Neural progenitor cell (in vitro differentiated cells): ENCODE measurements around the gene TMEM234. TPM values are rescaled to one million over a fixed set of nuclear protein-coding genes. Genes with fewer than 3 reads are reported as not detected.

Experiments used
- DNase-seq: peaks from one replicate; pipeline ENCODE4 v3.0.0-alpha.2; 2016; ENCODE audit warnings: low spot score
- H2AFZ ChIP-seq: fragments of 200-600 bp; sonication (generic); replicated peaks from 2 replicates; pipeline ENCODE4 v1.6.1; 2016; ENCODE audit warnings: antibody characterized with exemption
- H3F3A ChIP-seq: fragments of 200-600 bp; sonication (generic); 2 replicates; pipeline ENCODE4 v1.6.1; 2016; ENCODE audit warnings: antibody characterized with exemption, low read depth
- H3K27ac ChIP-seq: fragments of 200-600 bp; sonication (generic); 2 replicates; pipeline ENCODE4 v1.5.1; 2016; ENCODE audit warnings: mild to moderate bottlenecking
- H3K27me3 ChIP-seq: fragments of 200-600 bp; sonication (generic); 2 replicates; pipeline ENCODE4 v1.6.1; 2016; ENCODE audit warnings: mild to moderate bottlenecking, moderate library complexity
- H3K36me3 ChIP-seq: fragments of 200-600 bp; sonication (generic); 2 replicates; pipeline ENCODE4 v1.5.1; 2016
- H3K4me1 ChIP-seq: fragments of 200-600 bp; sonication (generic); 2 replicates; pipeline ENCODE4 v1.6.1; 2016; ENCODE audit warnings: mixed run types
- H3K4me2 ChIP-seq: fragments of 200-600 bp; sonication (generic); 2 replicates; pipeline ENCODE4 v1.6.1; 2016
- H3K4me3 ChIP-seq: fragments of 200-600 bp; sonication (generic); 2 replicates; pipeline ENCODE4 v1.5.1; 2016
- H3K79me2 ChIP-seq: fragments of 200-600 bp; sonication (generic); 2 replicates; pipeline ENCODE4 v1.6.1; 2016; ENCODE audit warnings: low read depth
- H3K9ac ChIP-seq: fragments of 200-600 bp; sonication (generic); 2 replicates; pipeline ENCODE4 v1.6.1; 2016
- H3K9me3 ChIP-seq: fragments of 200-600 bp; sonication (generic); 2 replicates; pipeline ENCODE4 v1.5.1; 2016; ENCODE audit warnings: low read depth
- H4K20me1 ChIP-seq: fragments of 200-600 bp; sonication (generic); 2 replicates; pipeline ENCODE4 v1.6.1; 2016; ENCODE audit warnings: low read depth
- H3K27ac Mint-ChIP-seq: 3 replicates; pipeline ENCODE4 v1.8.0; 2021; ENCODE audit warnings: mixed read lengths
- H3K27me3 Mint-ChIP-seq: 2 replicates; pipeline ENCODE4 v1.8.0; 2022; ENCODE audit warnings: low read depth, mild to moderate bottlenecking, inconsistent platforms, moderate library complexity, mixed read lengths; ENCODE audit not compliant: insufficient read depth
- H3K36me3 Mint-ChIP-seq: 3 replicates; pipeline ENCODE4 v1.8.0; 2021; ENCODE audit warnings: mixed read lengths
- H3K4me1 Mint-ChIP-seq: 3 replicates; pipeline ENCODE4 v1.8.0; 2021; ENCODE audit warnings: mixed read lengths
- H3K4me3 Mint-ChIP-seq: 3 replicates; pipeline ENCODE4 v1.8.0; 2021; ENCODE audit warnings: mild to moderate bottlenecking, moderate library complexity, mixed read lengths
- H3K9me3 Mint-ChIP-seq: 3 replicates; pipeline ENCODE4 v1.8.0; 2020; ENCODE audit warnings: mixed read lengths
- CTCF ChIP-seq: fragments of 200-600 bp; sonication (generic); IDR thresholded peaks from 2 replicates; pipeline ENCODE4 v1.5.1; 2017; ENCODE audit warnings: antibody characterized with exemption, mild to moderate bottlenecking
- EZH2 ChIP-seq: fragments of 200-600 bp; sonication (generic); IDR thresholded peaks from 2 replicates; pipeline ENCODE4 v1.6.1; 2017; ENCODE audit warnings: antibody characterized with exemption, mild to moderate bottlenecking, moderate library complexity
- EZH2phosphoT487 ChIP-seq: fragments of 200-600 bp; sonication (generic); IDR thresholded peaks from 2 replicates; pipeline ENCODE4 v1.6.1; 2017; ENCODE audit warnings: antibody characterized with exemption
- total RNA-seq: library from RNA; depleted of rRNA; stranded (reverse); fragments of >200 nt; gene quantifications from 2 replicates; pipeline ENCODE4 v1.2.3, GENCODE V29; 2015; ENCODE audit warnings: low replicate concordance

The TMEM234 gene
- total RNA-seq, 1 donor from 2014 or later = 6.0 TPM

DNA sequence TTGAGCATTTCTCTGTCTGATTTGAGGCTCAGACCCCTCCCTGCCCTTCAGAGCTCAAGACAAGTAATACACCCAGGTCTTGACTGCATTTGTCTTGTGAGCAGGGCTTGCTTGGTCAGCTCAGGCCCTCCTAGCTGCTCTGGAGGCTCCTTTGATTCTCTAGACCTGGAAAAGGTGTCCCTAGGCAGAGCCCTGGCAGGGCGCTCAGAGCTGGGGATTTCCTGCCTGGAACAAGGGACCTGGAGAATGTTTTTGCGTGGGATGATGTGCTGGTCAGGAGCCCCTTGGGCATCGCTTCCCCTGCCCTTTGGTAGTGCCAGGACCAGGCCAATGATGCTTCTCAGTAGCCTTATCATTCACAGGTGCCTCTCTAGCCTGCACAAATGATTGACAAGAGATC lies 26.6 kb downstream of the TMEM234 start:
- no peak overlapping the region for H3K4me3 ChIP-seq
- TF ChIP-seq CTCF (no peak), EZH2 (no peak), EZH2phosphoT487 (no peak)
- no peak for DNase-seq
- peaks cover 20% of the 10 kb centered on the region for H3K4me1 ChIP-seq
- H4K20me1 ChIP-seq = peaks cover 9% of the 10 kb centered on the region
- Mint-ChIP-seq H3K27me3 (no peaks in the 10 kb centered on the region), H3K9me3 (no peaks in the 10 kb centered on the region), H3K4me3 (no peak overlapping the region), H3K4me1 (peaks cover 26% of the 10 kb centered on the region), H3K27ac (no peak overlapping the region), H3K36me3 (peaks cover 36% of the 10 kb centered on the region)
- H3K36me3 ChIP-seq = no peaks in the 10 kb centered on the region
- peaks cover 32% of the 10 kb centered on the region for H3F3A ChIP-seq
- no peaks in the 10 kb centered on the region for H3K27me3 ChIP-seq
- H3K9ac ChIP-seq = no peak overlapping the region
- no peaks in the 10 kb centered on the region for H3K79me2 ChIP-seq
- H3K4me2 ChIP-seq = no peak overlapping the region
- H3K9me3 ChIP-seq = no peaks in the 10 kb centered on the region
- H2AFZ ChIP-seq = no peak overlapping the region
- H3K27ac ChIP-seq = no peak overlapping the region

- no peaks in the 10 kb centered on the region for H3K79me2 ChIP-seq
- Mint-ChIP-seq H3K4me3 (no peak overlapping the region), H3K36me3 (peaks cover 39% of the 10 kb centered on the region), H3K4me1 (peaks cover 21% of the 10 kb centered on the region), H3K27me3 (no peaks in the 10 kb centered on the region), H3K27ac (no peak overlapping the region), H3K9me3 (no peaks in the 10 kb centered on the region)
- H3K9me3 ChIP-seq = no peaks in the 10 kb centered on the region
- no peak overlapping the region for H3K9ac ChIP-seq
- peaks cover 18% of the 10 kb centered on the region for H3K4me1 ChIP-seq
- H3K4me3 ChIP-seq = no peak overlapping the region
- peaks cover 27% of the 10 kb centered on the region for H3F3A ChIP-seq
- DNase-seq = no peak
- H3K4me2 ChIP-seq = no peak overlapping the region
- no peak overlapping the region for H3K27ac ChIP-seq
- no peaks in the 10 kb centered on the region for H3K36me3 ChIP-seq
- no peak overlapping the region for H2AFZ ChIP-seq
- no peaks in the 10 kb centered on the region for H3K27me3 ChIP-seq
- TF ChIP-seq EZH2phosphoT487 (no peak), CTCF (no peak), EZH2 (no peak)
- peaks cover 9% of the 10 kb centered on the region for H4K20me1 ChIP-seq
Measured at GRCh38 chr1:32194984-32195383, 27.2 kb downstream of the TMEM234 start.

GRCh38 chr1:32192220-32192948 lies 29.8 kb downstream of the TMEM234 start:
- Mint-ChIP-seq H3K36me3 (peaks cover 54% of the 10 kb centered on the region), H3K4me1 (peaks cover under 1% of the 10 kb centered on the region), H3K4me3 (no peak overlapping the region), H3K27me3 (peaks cover 2% of the 10 kb centered on the region), H3K9me3 (no peaks in the 10 kb centered on the region), H3K27ac (no peak overlapping the region)
- Histone ChIP-seq H4K20me1 (peaks cover 8% of the 10 kb centered on the region), H3F3A (peaks cover 7% of the 10 kb centered on the region), H3K4me3 (no peak overlapping the region), H2AFZ (no peak overlapping the region), H3K9ac (no peak overlapping the region), H3K27ac (no peak overlapping the region), H3K4me1 (no peaks in the 10 kb centered on the region), H3K9me3 (no peaks in the 10 kb centered on the region), H3K36me3 (peaks cover 5% of the 10 kb centered on the region), H3K4me2 (no peak overlapping the region), H3K27me3 (no peaks in the 10 kb centered on the region), H3K79me2 (peaks cover 6% of the 10 kb centered on the region)
- TF ChIP-seq CTCF (no peak), EZH2 (no peak), EZH2phosphoT487 (no peak)
- no peak for DNase-seq
